ENCODE measurements around the gene SLC48A1. TPM values are rescaled to one million over a fixed set of nuclear protein-coding genes. Genes with fewer than 3 reads are reported as not detected.

The SLC48A1 gene
- polyA plus RNA-seq, 1 donor (not counting 4 experiments of a cell fraction or from before 2014, with no cell fraction given): 8.1 TPM

DNA sequence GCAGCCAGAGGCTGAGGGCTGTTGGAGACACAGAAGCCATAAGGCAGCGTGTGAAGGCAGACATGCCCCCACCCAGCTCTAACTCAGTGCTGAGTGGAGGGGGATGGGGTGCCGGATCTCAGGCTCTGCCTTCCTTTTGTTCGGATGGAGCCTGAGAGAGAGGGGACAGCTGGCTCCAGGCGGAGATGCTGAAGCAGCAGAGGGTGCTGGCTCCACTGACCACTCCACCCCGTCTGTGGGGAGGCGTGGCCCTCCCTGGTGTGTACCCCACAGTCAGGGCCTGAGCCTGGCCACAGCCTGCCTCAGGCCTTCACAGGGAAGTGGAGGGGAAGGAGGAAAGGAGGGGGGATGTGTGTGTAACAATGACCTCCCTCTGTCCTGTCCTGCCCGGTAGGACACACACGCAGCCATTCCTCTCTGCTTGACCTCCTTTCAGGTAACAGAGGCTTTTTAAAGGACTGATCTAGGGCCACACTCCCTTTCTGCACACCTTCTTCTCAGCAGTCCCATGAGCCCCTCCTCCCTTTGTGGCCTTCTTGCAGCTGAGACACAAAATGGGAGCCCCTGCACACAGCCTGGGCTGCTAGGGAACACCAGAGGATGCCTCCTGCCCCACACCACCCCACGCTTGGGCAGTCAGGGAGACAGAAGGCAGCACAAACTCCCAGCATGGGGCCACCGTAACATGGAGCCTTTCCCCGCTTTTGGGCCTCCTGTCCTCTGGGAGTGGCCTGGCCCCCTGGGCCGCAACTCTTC is 38.1 kb upstream of the SLC48A1 start:
- Histone ChIP-seq H3K36me3 (ENCODE audit: control insufficient read depth in 2 of 2, extremely low read depth in 1 of 2, insufficient read depth in 2 of 2, low read length in 2 of 2) (peaks cover 0 to 5% of the 10 kb centered on the region in 2 experiments), H3K27ac (ENCODE audit: control insufficient read depth, insufficient read depth, low read length) (no peak overlapping the region), H3K27me3 (ENCODE audit: control insufficient read depth, extremely low read depth, insufficient read depth, low read length) (no peaks in the 10 kb centered on the region), H3K79me2 (ENCODE audit: control insufficient read depth, insufficient read depth, low read length) (no peaks in the 10 kb centered on the region), H3K4me2 (ENCODE audit: control insufficient read depth, extremely low read depth, insufficient read depth, low read depth, low read length) (no peak overlapping the region), H4K20me1 (ENCODE audit: control insufficient read depth, extremely low read depth, insufficient read depth, low read length) (no peaks in the 10 kb centered on the region), H2AFZ (ENCODE audit: control insufficient read depth, low read length) (no peak overlapping the region), H3K9me1 (ENCODE audit: control insufficient read depth, extremely low read depth, insufficient read depth, low read length) (no peaks in the 10 kb centered on the region), H3K4me1 (ENCODE audit: control insufficient read depth, extremely low read depth, insufficient read depth, low read length) (no peaks in the 10 kb centered on the region), H3K4me3 (ENCODE audit: control insufficient read depth in 2 of 3, extremely low read depth in 1 of 3, insufficient read depth in 2 of 3, low read depth in 1 of 3, low read length in 3 of 3) (no peak overlapping the region), H3K9me3 (ENCODE audit: control insufficient read depth, low read depth, low read length) (no peaks in the 10 kb centered on the region), H3K9ac (ENCODE audit: control insufficient read depth, extremely low read depth, insufficient read depth, low read length) (no peak overlapping the region)
- FAIRE-seq (no peak), DNase-seq (ENCODE audit: low read depth, low spot score) (no peak)
- dilution Hi-C loops (cut with MboI; ENCODE audit: extremely low pct_ligation_motif_present, low sequenced_read_pairs): no loop called here
- TF ChIP-seq, protein P1, sequence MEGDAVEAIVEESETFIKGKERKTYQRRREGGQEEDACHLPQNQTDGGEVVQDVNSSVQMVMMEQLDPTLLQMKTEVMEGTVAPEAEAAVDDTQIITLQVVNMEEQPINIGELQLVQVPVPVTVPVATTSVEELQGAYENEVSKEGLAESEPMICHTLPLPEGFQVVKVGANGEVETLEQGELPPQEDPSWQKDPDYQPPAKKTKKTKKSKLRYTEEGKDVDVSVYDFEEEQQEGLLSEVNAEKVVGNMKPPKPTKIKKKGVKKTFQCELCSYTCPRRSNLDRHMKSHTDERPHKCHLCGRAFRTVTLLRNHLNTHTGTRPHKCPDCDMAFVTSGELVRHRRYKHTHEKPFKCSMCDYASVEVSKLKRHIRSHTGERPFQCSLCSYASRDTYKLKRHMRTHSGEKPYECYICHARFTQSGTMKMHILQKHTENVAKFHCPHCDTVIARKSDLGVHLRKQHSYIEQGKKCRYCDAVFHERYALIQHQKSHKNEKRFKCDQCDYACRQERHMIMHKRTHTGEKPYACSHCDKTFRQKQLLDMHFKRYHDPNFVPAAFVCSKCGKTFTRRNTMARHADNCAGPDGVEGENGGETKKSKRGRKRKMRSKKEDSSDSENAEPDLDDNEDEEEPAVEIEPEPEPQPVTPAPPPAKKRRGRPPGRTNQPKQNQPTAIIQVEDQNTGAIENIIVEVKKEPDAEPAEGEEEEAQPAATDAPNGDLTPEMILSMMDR (optimal IDR thresholded peaks at IDR 0.05 in 1 of 3, IDR thresholded peaks at IDR 0.05 in 1 of 3, conservative IDR thresholded peaks at IDR 0.05 in 1 of 3; ENCODE audit: extremely low read depth in 1 of 3, insufficient read depth in 2 of 3, low read length in 3 of 3): no peak
- no peak for TF ChIP-seq EZH2 (IDR thresholded peaks at IDR 0.05; ENCODE audit: low read length)

DNA sequence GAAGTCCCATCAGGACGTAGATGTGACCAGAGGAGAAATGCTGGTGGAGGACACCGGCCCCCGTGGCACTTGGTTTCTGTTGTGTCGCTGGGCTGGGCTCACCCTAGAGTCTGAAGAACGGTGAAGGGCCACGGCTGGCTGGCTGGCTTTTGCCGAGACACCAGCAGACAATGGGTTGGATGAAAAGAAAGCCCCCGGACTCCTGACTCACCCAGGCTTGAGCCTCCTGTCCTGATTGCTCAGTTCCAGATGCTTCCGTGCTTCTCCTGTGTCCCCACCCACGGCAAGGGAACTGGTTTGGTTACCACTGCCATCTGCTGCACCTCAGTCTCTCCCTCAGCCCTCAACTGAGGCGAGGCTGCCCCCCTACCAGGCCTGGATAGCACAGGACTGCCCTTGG is 37.4 kb upstream of the SLC48A1 start:
- DNase-seq (ENCODE audit: low read depth, low spot score) (no peak), FAIRE-seq (no peak)
- H2AFZ ChIP-seq (ENCODE audit: control insufficient read depth, low read length): no peak overlapping the region
- dilution Hi-C loops (cut with MboI; ENCODE audit: extremely low pct_ligation_motif_present, low sequenced_read_pairs): no loop called here
- H3K4me3 ChIP-seq (ENCODE audit: control insufficient read depth in 2 of 3, extremely low read depth in 1 of 3, insufficient read depth in 2 of 3, low read depth in 1 of 3, low read length in 3 of 3): no peak overlapping the region
- no peaks in the 10 kb centered on the region for H3K9me3 ChIP-seq (ENCODE audit: control insufficient read depth, low read depth, low read length)
- H3K36me3 ChIP-seq (ENCODE audit: control insufficient read depth in 2 of 2, extremely low read depth in 1 of 2, insufficient read depth in 2 of 2, low read length in 2 of 2): peaks cover 0 to 5% of the 10 kb centered on the region in 2 experiments
- H3K9ac ChIP-seq (ENCODE audit: control insufficient read depth, extremely low read depth, insufficient read depth, low read length): no peak overlapping the region
- no peaks in the 10 kb centered on the region for H4K20me1 ChIP-seq (ENCODE audit: control insufficient read depth, extremely low read depth, insufficient read depth, low read length)
- H3K27me3 ChIP-seq (ENCODE audit: control insufficient read depth, extremely low read depth, insufficient read depth, low read length): no peaks in the 10 kb centered on the region
- TF ChIP-seq, protein P1 (optimal IDR thresholded peaks at IDR 0.05 in 1 of 3, IDR thresholded peaks at IDR 0.05 in 1 of 3, conservative IDR thresholded peaks at IDR 0.05 in 1 of 3; ENCODE audit: extremely low read depth in 1 of 3, insufficient read depth in 2 of 3, low read length in 3 of 3): no peak
- TF ChIP-seq EZH2 (IDR thresholded peaks at IDR 0.05; ENCODE audit: low read length): no peak
- H3K27ac ChIP-seq (ENCODE audit: control insufficient read depth, insufficient read depth, low read length): no peak overlapping the region
- H3K4me1 ChIP-seq (ENCODE audit: control insufficient read depth, extremely low read depth, insufficient read depth, low read length): no peaks in the 10 kb centered on the region
- H3K79me2 ChIP-seq (ENCODE audit: control insufficient read depth, insufficient read depth, low read length): no peaks in the 10 kb centered on the region
- H3K9me1 ChIP-seq (ENCODE audit: control insufficient read depth, extremely low read depth, insufficient read depth, low read length): no peaks in the 10 kb centered on the region
- H3K4me2 ChIP-seq (ENCODE audit: control insufficient read depth, extremely low read depth, insufficient read depth, low read depth, low read length): no peak overlapping the region
